Cardiac muscle cell (in vitro differentiated cells and primary cell): ENCODE results near the gene ADAMTS14. TPM values are rescaled to one million over a fixed set of nuclear protein-coding genes. Genes with fewer than 3 reads are reported as not detected.

Experiments
- DNase-seq, 2 donors: peaks; one replicate each; pipeline versions ENCODE4 v3.0.0 to v3.0.0-alpha.2; 2010 to 2017; ENCODE audit warnings: low read depth in 1 of 2, low spot score in 1 of 2
- H3K27ac ChIP-seq: fragments of 200-600 bp; sonication (generic); 2 replicates; pipeline ENCODE4 v1.5.1; 2016
- H3K27me3 ChIP-seq: fragments of 200-600 bp; sonication (generic); 2 replicates; pipeline ENCODE4 v1.6.0; 2016; ENCODE audit warnings: control low read depth
- H3K36me3 ChIP-seq: fragments of 200-600 bp; sonication (generic); 2 replicates; pipeline ENCODE4 v1.5.1; 2016; ENCODE audit warnings: control low read depth
- H3K4me1 ChIP-seq: fragments of 200-600 bp; sonication (generic); 2 replicates; pipeline ENCODE4 v1.8.1; 2017; ENCODE audit warnings: low read depth, mild to moderate bottlenecking, mixed run types
- H3K4me3 ChIP-seq: fragments of 200-600 bp; sonication (generic); 2 replicates; pipeline ENCODE4 v1.5.1; 2016; ENCODE audit warnings: mild to moderate bottlenecking
- H3K9me3 ChIP-seq: fragments of 200-600 bp; sonication (generic); 2 replicates; pipeline ENCODE4 v1.5.1; 2017; ENCODE audit warnings: low read depth, mild to moderate bottlenecking, control low read depth
- polyA plus RNA-seq: library from polyadenylated mRNA; unstranded; fragments of >200 nt; fragmentation: Nextera tagmentation; extraction: Ambion mirVana; gene quantifications from 2 replicates; pipeline ENCODE4 v1.2.1, GENCODE V29; 2016
- total RNA-seq: library from RNA; depleted of rRNA; stranded (reverse); fragments of >200 nt; gene quantifications from 2 replicates; pipeline ENCODE4 v1.2.3, GENCODE V29; 2016
- TF ChIP-seq, protein P1 (sequence below): IDR thresholded peaks from 2 replicates; pipeline ENCODE4 v1.5.1; 2012; ENCODE audit warnings: low read depth, mild to moderate bottlenecking, low read length

ADAMTS14 gene
- total and polyA plus RNA-seq, 2 experiments from 2014 or later: 1.2 to 1.9 TPM

DNA sequence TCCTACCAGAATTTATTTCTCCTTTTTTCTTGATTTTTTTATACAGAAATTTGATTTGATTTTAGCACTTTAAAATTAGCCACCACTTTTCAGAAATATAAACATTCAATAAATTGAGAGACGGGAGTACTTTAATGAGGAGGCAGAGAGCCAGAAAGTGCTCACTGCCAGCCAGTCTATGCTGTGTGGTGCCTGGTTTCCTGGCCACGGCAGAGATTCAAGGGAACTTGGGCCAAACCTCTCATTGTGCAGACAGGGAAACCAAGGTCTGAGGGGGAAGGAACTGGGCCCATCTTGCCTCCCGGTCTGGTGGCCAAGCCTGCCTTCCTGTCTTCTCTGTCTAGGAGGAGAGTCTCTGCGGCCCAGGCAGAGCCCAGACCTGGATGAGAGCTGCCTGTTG lies 25.9 kb downstream of the ADAMTS14 start:
- Histone ChIP-seq H3K4me3 (no peak overlapping the region), H3K4me1 (no peaks in the 10 kb centered on the region), H3K9me3 (no peaks in the 10 kb centered on the region), H3K27ac (no peak overlapping the region), H3K36me3 (no peaks in the 10 kb centered on the region), H3K27me3 (no peaks in the 10 kb centered on the region)
- TF ChIP-seq, protein P1, sequence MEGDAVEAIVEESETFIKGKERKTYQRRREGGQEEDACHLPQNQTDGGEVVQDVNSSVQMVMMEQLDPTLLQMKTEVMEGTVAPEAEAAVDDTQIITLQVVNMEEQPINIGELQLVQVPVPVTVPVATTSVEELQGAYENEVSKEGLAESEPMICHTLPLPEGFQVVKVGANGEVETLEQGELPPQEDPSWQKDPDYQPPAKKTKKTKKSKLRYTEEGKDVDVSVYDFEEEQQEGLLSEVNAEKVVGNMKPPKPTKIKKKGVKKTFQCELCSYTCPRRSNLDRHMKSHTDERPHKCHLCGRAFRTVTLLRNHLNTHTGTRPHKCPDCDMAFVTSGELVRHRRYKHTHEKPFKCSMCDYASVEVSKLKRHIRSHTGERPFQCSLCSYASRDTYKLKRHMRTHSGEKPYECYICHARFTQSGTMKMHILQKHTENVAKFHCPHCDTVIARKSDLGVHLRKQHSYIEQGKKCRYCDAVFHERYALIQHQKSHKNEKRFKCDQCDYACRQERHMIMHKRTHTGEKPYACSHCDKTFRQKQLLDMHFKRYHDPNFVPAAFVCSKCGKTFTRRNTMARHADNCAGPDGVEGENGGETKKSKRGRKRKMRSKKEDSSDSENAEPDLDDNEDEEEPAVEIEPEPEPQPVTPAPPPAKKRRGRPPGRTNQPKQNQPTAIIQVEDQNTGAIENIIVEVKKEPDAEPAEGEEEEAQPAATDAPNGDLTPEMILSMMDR: no peak
- DNase-seq: no peak

DNA sequence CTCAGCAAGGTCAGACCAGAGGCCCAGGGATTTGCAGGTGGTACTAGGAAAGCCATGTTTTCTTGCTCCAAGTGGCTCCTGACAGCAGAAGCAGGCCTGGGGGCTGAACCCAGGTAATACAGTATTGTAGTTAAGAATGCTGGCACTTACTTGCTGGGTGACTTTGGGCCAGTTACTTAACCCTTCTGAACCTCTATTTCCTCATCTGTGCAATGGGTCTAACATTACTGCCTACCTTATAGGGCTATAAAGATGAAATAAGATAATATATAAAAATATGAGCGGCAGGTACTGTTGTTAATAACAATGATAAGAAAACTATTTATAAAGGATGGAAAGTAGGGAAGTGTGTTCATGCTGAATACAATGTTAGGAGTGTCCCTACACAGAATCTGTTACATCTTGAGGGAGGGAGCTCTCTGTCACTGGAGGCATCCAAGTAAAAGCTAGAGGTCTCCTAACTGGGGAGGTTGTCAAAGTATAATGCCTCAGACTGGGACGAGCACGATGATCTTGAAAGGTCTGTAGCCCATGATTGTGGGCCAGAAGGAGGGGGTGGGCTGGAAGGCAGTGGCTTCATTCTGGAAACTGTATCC lies 26.9 kb downstream of the ADAMTS14 start:
- TF ChIP-seq, protein P1: no peak
- Histone ChIP-seq H3K27me3 (no peaks in the 10 kb centered on the region), H3K27ac (no peak overlapping the region), H3K9me3 (no peaks in the 10 kb centered on the region), H3K4me3 (no peak overlapping the region), H3K4me1 (no peaks in the 10 kb centered on the region), H3K36me3 (no peaks in the 10 kb centered on the region)
- no peak for DNase-seq

DNA sequence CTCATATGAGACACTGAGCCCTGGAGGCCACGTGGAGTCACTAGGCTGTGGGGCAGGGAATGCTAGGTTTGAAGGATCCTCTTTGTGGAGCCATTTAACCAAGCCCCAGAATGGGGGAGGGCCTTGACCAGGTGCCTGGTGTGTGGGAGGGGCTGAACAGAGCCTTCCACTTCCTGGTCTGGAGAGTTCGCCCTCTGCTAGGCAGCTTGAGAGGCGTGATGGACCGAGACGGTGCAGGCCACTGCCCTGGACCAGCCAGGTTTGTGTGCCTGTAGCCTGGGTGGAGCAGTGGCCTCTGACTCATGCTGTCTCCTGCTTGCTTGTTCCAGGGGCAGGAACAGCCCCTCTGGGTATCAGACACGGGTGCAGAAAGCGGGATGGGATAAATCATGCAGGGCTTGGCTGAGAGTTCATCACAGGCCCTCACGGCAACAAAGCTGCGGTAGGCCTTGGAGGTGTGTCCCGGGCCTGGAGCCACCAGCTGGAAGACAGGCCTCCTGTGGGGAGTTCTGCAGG lies 27.4 kb downstream of the ADAMTS14 start:
- Histone ChIP-seq H3K9me3 (no peaks in the 10 kb centered on the region), H3K4me1 (no peaks in the 10 kb centered on the region), H3K36me3 (no peaks in the 10 kb centered on the region), H3K27ac (no peak overlapping the region), H3K4me3 (no peak overlapping the region), H3K27me3 (no peaks in the 10 kb centered on the region)
- DNase-seq: no peak
- TF ChIP-seq, protein P1: no peak

- DNase-seq: no peak
- Histone ChIP-seq H3K9me3 (no peaks in the 10 kb centered on the region), H3K36me3 (no peaks in the 10 kb centered on the region), H3K4me3 (no peak overlapping the region), H3K4me1 (no peaks in the 10 kb centered on the region), H3K27me3 (no peaks in the 10 kb centered on the region), H3K27ac (no peak overlapping the region)
- TF ChIP-seq, protein P1: no peak
Measured at GRCh38 chr10:70702190-70702763, 30.0 kb downstream of the ADAMTS14 start.

GRCh38 chr10:70704211-70704610 lies 31.9 kb downstream of the ADAMTS14 start:
- H3K36me3 ChIP-seq: no peaks in the 10 kb centered on the region
- H3K27me3 ChIP-seq: no peaks in the 10 kb centered on the region

More at GRCh38 chr10:70704211-70704610, 31.9 kb downstream of the ADAMTS14 start:
- Histone ChIP-seq H3K27ac (no peak overlapping the region), H3K4me1 (no peaks in the 10 kb centered on the region), H3K4me3 (no peak overlapping the region), H3K9me3 (no peaks in the 10 kb centered on the region)
- DNase-seq: no peak
- TF ChIP-seq, protein P1: no peak
